ENCODE measurements around the gene SLC27A2. TPM values are rescaled to one million over a fixed set of nuclear protein-coding genes. Genes with fewer than 3 reads are reported as not detected.
A peak's percentile ranks its signal among the peaks of the same experiment; 100 is the strongest.

Gene SLC27A2
- total RNA-seq, 1 donor from 2014 or later, result 2.1 TPM

- DNase-seq (ENCODE audit: low spot score), result no peak
- no peaks in the 10 kb centered on the region for H3F3A ChIP-seq (ENCODE audit: low read depth)
- Mint-ChIP-seq H3K27me3 (ENCODE audit: insufficient read depth, low read depth) (peaks cover 2% of the 10 kb centered on the region), H3K9me3 (no peaks in the 10 kb centered on the region), H3K27ac (no peak overlapping the region), H3K4me3 (no peak overlapping the region), H3K4me1 (peaks cover 7% of the 10 kb centered on the region), H3K36me3 (no peaks in the 10 kb centered on the region)
- H3K27ac ChIP-seq, result no peak overlapping the region
- no peak overlapping the region for H3K4me3 ChIP-seq
- no peaks in the 10 kb centered on the region for H3K27me3 ChIP-seq
- no peaks in the 10 kb centered on the region for H3K9me3 ChIP-seq (ENCODE audit: low read depth)
- no peak overlapping the region for H3K4me2 ChIP-seq
- no peaks in the 10 kb centered on the region for H3K36me3 ChIP-seq
- no peaks in the 10 kb centered on the region for H3K4me1 ChIP-seq
- H2AFZ ChIP-seq (replicated peaks), result no peak overlapping the region
- H3K79me2 ChIP-seq (ENCODE audit: low read depth), result no peaks in the 10 kb centered on the region
- no peak overlapping the region for H3K9ac ChIP-seq
- no peaks in the 10 kb centered on the region for H4K20me1 ChIP-seq (ENCODE audit: low read depth)
- TF ChIP-seq EZH2phosphoT487 (IDR thresholded peaks at IDR 0.05) (no peak), EZH2 (IDR thresholded peaks at IDR 0.05) (no peak), CTCF (IDR thresholded peaks at IDR 0.05) (no peak)
These were observed 44.6 kb upstream of the SLC27A2 start for GRCh38 chr15:50137330-50137761.

- Histone ChIP-seq H3K4me3 (no peak overlapping the region), H3K79me2 (ENCODE audit: low read depth) (no peaks in the 10 kb centered on the region), H3K27ac (no peak overlapping the region), H3F3A (ENCODE audit: low read depth) (no peaks in the 10 kb centered on the region), H3K27me3 (no peaks in the 10 kb centered on the region), H3K4me2 (no peak overlapping the region), H3K9ac (no peak overlapping the region), H3K9me3 (ENCODE audit: low read depth) (no peaks in the 10 kb centered on the region), H2AFZ (replicated peaks) (no peak overlapping the region), H3K36me3 (no peaks in the 10 kb centered on the region), H4K20me1 (ENCODE audit: low read depth) (no peaks in the 10 kb centered on the region), H3K4me1 (no peaks in the 10 kb centered on the region)
- DNase-seq (ENCODE audit: low spot score), result no peak
- Mint-ChIP-seq H3K36me3 (no peaks in the 10 kb centered on the region), H3K27ac (no peak overlapping the region), H3K4me3 (no peak overlapping the region), H3K4me1 (peaks cover 7% of the 10 kb centered on the region), H3K27me3 (ENCODE audit: insufficient read depth, low read depth) (no peaks in the 10 kb centered on the region), H3K9me3 (no peaks in the 10 kb centered on the region)
- TF ChIP-seq EZH2phosphoT487 (IDR thresholded peaks at IDR 0.05) (no peak), CTCF (IDR thresholded peaks at IDR 0.05) (no peak), EZH2 (IDR thresholded peaks at IDR 0.05) (no peak)
These were observed 44.1 kb upstream of the SLC27A2 start for GRCh38 chr15:50137893-50138292.

GRCh38 chr15:50138391-50138790 is 43.6 kb upstream of the SLC27A2 start:
- no peak overlapping the region for H3K4me3 Mint-ChIP-seq
- Histone ChIP-seq H3K4me1 (no peaks in the 10 kb centered on the region), H3K36me3 (no peaks in the 10 kb centered on the region), H3F3A (ENCODE audit: low read depth) (no peaks in the 10 kb centered on the region), H4K20me1 (ENCODE audit: low read depth) (no peaks in the 10 kb centered on the region), H3K9me3 (ENCODE audit: low read depth) (no peaks in the 10 kb centered on the region), H3K4me2 (no peak overlapping the region), H3K4me3 (no peak overlapping the region), H3K27me3 (no peaks in the 10 kb centered on the region), H3K79me2 (ENCODE audit: low read depth) (no peaks in the 10 kb centered on the region), H2AFZ (replicated peaks) (no peak overlapping the region), H3K9ac (no peak overlapping the region), H3K27ac (no peak overlapping the region)
- H3K27ac Mint-ChIP-seq, result no peak overlapping the region
- no peaks in the 10 kb centered on the region for H3K9me3 Mint-ChIP-seq
- no peaks in the 10 kb centered on the region for H3K36me3 Mint-ChIP-seq
- no peaks in the 10 kb centered on the region for H3K27me3 Mint-ChIP-seq (ENCODE audit: insufficient read depth, low read depth)
- TF ChIP-seq EZH2 (IDR thresholded peaks at IDR 0.05), result no peak
- peak; percentile 24 for TF ChIP-seq CTCF (IDR thresholded peaks at IDR 0.05)
- DNase-seq (ENCODE audit: low spot score), result no peak
- H3K4me1 Mint-ChIP-seq, result peaks cover 7% of the 10 kb centered on the region

Data from neural progenitor cell (in vitro differentiated cells).